Putamen (tissue), 1 donor: ENCODE results near the gene SRGAP2C.
"Not testable (repeated sequence)": the region's sequence is repeated elsewhere in the genome, so short reads cannot be mapped to it uniquely, and the experiment has no call there.

Experiments
- DNase-seq: peaks from one replicate; pipeline ENCODE4 v3.0.0-alpha.2; 2016; ENCODE audit warnings: low spot score

Gene SRGAP2C

DNA sequence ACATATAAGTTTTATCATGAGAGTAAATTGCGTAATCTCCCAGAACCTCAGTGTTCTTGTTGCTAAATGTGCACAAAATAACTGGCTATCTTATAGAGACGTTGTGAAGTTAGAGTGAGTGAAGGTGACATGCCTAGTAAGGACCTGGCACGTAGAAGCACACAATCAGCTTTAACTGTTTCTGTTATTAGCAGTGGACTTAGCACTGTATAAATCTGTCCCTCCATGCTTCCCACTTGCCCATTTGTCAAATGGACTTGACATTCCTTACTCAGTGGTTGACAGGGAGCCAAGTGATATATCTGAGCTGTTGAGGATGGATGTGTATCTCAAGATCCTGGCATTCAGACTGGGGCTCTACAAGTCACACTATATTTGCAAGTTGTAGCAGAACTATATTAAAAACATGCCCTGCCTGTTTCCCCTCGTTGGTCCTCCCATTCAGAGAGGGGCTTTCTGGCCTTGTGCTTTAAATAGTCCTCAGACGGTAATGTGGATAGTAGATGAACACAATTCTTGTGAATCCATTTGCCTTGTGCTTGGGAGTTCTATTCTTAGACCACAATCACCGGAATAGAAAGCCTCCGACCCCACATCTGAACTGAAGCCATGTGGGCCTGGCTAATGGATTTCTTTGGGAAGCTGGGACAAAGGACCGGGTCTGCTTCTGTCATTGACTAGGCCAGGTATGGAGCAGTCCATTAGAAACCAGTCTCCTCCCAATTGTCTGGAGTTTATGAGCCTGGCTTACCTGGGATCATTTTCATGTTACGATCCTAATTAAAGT, 43.0 kb downstream of the SRGAP2C start:
- not testable (repeated sequence) for DNase-seq

DNA sequence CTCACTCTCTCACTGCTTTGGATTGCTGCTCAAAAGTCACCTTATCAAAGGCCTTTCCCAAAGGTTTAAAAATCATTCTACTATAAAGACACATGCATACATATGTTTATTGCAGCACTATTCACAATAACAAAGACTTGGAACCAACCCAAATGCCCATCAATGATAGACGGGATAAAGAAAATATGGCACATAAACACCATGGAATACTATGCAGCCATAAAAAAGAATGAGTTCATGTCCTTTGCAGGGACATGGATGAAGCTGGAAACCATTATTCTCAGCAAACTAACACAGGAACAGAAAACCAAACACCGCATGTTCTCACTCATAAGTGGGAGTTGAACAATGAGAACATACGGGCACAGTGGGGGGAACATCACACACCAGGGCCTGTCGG, 45.9 kb downstream of the SRGAP2C start:
- DNase-seq = not testable (repeated sequence)

DNA sequence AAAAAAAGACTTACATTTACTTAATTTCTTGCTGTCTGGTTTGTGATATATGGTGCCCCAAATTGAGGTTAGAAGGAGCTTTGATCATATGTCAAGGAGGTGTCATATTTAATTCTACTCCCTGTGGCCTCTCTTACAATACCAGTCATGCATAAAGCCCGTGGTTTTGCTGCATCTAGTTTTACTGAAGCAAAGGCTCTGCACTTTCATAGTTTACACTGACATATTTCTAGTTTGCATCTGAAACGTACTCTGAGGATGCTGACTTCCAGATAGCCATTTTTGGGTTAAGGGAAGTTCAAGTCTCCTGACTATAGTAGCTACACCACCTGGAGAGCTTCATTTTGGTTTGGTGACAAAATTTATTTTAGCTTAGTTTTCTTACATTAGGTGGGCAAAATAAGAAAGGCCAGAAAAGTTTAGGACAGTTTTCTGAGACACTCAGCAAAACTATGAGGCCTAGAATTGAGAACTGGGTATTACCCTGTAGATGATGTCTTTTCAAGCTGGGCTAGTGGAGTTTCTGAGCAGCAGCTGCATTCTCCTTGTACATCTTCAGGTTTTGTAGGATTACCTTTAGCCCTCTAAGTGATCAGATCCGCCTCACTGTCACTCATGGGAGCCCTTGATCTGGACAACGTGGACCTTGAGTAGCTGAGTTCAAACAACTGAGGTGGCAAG, 47.8 kb downstream of the SRGAP2C start:
- DNase-seq = not testable (repeated sequence)

DNA sequence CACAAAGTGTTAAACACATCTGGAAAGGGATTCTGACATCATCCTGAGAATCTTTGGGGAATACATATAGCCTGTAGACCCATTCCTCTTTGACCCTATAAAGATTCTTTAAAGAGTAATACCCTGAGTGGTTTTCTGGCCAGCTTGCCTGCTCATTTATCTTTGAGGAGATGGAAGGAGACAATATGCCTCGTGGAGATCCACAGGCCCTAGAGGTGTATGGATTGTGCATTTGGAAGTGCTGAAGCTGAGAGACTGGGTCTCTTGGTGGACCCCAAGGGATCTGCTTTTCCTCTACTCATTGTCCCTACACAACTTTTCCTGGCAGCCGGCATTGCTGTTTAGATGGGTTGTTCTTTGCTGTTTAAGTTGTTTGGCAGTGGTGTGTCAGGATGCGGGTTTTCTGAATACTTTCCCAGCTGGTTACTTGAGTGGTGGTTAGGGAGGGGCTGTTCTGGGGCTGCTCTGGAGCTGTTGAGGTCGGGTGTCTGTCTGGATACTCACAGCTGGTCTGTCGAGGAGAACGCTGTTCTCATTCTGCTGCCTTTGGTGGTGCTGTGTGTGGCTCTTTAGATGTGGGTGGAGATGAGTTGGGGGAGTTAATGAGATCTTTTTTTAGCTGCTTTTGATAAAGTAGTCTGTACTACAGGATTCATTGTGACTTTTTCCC, 49.5 kb downstream of the SRGAP2C start:
- not testable (repeated sequence) for DNase-seq

DNA sequence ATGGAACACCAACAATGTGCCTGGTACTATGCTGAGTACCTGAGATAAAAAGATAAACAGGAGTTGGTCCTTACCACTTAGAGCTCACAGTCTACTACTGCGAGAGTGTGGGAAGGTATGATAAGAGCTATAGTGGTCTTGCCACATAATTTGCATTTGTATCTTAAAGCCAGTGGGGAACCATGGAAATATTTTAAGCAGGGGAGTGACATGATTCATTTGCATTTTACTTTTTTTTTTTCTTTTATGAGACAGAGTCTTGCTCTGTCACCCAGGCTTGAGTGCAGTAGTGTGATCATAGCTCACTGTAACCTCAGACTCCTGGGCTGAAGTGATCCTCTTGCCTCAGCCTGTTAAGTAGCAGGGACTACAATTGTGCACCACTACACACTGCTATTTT, 53.6 kb downstream of the SRGAP2C start:
- not testable (repeated sequence) for DNase-seq

DNA sequence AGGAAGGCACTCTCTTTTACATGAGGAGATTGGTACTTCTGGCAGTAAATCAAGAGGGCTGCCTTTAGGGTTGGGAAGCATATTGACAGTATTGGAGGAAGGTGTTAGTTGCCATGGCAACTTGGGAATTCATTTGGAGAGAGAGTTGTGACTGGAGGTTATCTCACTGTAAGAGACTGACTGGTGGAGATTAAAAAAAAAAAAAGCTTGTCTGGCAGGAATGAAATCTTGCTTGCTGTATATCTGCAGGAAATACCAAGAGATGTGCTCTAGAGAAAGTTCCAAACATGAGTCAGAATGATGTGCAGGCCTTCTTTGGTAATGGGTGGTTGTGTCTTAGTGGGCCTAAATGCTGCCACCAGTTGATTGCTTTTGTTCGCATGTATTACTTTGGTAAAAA, 59.1 kb downstream of the SRGAP2C start:
- not testable (repeated sequence) for DNase-seq

DNA sequence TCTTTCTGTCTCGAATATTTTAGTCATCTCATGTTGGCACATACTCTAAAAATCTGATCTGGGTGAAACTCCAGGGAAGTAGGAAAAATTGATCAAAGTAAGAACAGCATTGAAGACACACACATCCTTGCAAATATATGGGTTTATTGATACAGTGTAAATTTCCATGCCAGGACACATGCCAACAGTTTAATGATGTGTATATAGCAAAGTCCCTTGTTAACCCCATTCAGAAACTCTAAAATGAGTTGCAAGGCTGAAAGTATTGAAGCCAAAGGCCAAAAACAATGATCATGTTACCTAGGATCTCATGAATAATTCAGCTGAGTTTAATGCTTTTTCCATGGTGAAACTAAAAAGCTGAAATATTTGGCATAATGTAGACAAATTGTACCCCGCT, 61.6 kb downstream of the SRGAP2C start:
- not testable (repeated sequence) for DNase-seq

DNA sequence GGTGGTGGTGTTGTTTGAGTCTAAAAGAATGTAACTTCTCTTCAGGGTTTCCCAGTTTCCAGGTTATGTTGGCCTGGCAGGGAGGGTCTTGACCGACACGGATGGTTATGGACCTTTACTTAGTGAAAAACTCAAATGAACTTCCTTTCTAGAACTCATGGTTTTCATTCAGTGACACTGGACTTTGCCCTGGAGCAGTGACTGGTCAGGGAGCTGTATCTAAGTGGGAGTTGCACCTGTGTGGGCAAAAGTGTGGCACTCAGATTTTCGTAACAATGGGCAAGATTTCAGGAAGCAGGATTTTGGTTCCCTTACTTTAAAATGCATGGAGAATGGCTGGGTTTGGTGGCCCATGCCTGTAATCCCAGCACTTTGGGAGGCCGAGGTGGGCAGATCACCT, 67.9 kb downstream of the SRGAP2C start:
- not testable (repeated sequence) for DNase-seq

DNA sequence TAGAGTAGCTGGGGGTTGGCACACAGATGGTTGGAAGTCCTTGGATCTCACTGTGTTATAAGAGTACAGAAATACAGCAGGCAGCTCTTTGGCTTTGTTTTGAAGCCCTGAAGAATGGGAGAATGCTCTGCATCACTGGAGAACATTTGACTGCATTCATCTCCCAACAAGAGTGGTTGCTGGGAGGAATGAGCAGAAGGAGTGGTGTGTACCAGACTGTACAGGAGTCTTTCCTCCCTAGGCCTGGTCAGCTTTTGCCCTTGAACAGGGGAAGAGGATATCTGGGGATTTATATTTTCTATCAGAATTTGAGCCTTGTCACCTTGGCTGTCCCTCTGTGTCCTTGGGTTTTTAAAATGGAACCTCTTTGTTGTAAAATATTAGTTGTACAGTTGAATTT, 69.8 kb downstream of the SRGAP2C start:
- DNase-seq = not testable (repeated sequence)

DNA sequence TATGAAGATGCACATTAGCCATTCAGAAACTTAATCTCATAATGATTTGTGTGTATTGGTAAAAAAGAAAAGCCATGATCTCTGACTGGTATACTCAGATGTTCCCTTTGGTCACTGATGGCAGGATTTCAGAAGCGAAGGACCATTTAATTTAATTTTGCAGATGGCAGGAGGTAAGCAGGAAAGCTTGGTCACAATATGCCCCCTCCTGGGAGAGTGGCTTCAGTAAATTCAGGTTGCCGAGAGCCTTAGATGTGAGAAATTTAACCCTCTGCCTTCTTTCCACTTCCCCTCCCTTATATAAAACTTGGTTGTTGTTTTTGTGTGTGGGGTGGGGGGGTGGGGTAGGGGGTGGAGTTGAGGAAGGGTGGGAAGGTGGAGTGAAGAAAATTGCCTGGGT, 72.9 kb downstream of the SRGAP2C start:
- not testable (repeated sequence) for DNase-seq

DNA sequence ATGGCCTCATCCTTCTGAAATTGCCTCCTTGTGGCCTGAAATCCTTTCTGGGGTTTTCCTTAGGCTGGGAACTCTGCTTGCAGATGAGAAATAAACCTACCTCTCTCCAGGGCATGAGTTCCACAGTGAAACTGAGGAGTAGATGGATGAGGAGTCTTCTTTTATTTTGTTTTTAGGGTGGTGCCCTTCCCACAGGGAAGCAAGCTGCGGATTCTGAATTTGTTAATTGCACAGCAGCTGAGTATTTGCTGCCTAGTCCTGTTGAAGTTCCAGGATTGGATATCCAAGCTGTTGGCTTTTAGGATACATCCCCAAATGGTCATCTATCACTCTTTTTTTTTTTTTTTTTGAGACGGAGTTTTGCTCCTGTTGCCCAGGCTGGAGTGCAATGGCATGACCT, 73.4 kb downstream of the SRGAP2C start:
- not testable (repeated sequence) for DNase-seq

DNA sequence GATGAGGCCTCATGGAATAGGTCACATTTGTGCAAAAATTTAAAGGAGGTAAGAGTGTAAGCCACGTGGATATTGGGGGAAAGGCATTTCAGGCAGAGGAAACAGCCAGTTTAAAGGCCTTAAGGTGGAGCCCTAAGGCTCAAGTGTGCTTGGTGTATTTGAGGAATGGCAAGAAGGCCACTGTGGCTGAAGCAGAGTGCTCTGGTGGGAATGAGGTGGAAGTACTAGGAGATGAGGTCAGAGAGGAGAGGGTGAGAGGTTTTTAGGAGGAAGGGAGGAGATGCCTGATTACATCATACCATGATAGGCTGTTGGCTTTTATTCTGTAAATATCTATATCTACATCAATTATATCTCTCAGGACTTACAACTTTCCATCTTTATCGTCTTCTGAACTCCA, 75.4 kb downstream of the SRGAP2C start:
- not testable (repeated sequence) for DNase-seq

DNA sequence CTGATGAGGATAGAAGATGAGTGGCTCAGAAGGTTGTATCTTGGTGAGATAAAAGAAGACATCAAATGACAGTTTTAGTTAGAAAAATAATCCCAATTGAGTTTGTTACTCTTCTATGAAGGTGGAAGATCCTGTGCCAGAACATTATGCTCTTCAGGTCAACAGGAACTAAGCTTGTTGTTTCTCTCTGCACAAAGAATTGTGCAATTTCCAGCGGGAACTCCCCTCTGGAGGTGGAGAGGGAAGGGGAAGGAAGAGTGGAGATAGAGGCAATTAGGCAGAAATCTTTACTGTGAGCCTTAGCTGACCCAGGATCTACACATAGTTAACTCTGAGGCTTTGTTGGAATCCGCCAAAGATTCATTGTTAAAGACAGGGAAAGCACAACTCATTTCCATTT, 77.4 kb downstream of the SRGAP2C start:
- not testable (repeated sequence) for DNase-seq

DNA sequence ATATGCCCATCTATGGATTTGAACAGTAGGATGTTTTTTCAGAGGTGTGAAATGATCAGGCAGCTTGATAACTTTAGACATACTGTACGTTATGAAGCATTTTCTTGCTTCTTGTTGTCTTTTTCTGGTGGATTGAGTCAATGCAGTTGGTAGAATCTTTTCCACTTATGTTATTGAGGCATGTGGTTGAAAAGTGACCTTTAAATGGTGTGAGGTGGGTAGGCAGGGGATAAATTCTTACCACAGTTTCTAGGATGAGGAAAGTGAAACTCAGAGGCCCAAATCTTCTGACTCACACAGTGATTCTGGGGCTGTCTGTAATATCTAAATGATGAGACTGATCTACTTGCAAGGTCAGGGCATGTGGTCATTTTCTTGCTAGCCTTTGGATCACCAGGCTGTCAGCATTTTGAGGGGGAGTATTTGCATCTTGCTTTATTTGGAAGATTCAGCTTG, 79.0 kb downstream of the SRGAP2C start:
- not testable (repeated sequence) for DNase-seq

DNA sequence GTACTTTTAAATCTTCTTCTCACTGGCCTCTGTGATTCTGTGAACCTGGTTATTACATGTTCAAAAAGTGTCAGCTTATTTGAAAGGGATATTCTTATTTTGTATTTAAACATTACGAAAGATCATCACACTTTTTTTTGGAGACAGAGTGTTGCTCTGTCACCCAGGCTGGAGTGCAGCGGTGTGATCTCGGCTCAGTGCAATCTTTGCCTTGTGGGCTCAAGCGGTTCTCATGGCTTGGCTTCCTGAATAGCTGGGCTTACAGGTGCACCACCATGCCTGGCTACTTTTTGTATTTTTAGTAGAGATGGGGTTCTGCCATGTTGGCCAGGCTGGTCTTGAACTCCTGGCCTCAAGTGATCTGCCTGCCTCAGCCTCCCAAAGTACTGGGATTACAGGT, 82.3 kb downstream of the SRGAP2C start:
- DNase-seq = not testable (repeated sequence)

DNA sequence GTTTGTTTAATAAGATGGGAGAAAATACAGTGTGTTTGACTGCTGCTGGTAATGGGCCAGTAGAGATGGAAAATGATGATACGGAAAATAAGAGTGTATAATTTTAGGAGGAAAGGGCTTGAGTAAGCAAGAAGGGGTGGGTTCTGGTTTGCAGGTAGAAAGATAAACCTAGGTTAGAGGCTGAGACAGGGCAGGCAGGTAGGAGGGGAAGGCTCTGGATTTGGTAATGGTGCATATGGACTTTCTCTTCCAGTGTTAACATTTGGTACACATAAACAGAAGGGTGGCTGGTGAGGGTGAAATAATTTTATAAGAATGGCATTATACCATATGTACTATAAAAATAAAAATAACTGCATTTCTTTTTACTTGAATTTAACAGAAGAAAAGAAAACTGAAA, 84.5 kb downstream of the SRGAP2C start:
- not testable (repeated sequence) for DNase-seq

DNA sequence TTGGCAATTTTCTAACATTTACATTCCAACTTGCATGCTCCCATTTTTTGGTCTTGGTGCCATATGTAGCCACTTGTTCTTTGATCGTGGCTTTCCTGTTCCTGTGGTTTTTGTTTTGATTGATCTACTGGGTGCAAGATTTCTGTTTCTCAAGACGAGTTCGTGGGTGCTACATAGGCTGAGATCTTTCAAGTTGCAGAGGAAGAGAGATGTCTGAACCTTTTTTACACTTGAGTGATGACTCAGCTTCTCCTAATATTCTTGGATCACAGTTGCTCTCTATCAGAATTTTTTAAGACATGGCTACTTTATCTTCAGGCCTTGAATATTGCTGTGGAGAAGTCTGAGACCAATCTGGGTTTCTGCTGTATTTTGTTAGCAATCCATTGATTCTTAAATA, 85.2 kb downstream of the SRGAP2C start:
- DNase-seq = not testable (repeated sequence)

DNA sequence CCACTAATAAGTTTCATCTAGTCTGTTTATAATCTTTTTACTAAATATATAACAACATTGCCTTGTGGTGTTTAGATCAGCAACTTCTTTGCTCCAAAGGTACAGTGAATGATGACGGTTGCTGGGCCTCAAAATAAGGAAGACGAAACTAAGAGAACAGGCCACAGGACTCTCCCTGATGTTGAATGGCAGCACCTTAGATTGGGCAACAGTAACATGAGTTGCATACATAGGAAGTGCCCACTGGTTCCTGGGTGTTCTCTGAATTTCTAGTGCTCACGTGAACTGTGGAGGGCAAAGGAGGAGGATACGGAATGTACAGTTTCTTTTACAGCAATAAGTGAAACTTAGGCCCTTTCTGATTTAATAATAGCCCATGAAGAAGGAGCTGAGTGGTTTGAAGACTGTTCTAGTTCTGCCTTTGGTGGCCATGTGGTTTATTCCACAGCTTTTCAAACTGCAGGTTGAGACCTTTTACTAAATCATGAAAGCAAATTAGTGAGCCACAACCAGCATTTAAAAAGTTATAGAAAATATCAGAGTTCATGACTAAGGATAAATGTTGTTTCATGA, 86.5 kb downstream of the SRGAP2C start:
- not testable (repeated sequence) for DNase-seq

DNA sequence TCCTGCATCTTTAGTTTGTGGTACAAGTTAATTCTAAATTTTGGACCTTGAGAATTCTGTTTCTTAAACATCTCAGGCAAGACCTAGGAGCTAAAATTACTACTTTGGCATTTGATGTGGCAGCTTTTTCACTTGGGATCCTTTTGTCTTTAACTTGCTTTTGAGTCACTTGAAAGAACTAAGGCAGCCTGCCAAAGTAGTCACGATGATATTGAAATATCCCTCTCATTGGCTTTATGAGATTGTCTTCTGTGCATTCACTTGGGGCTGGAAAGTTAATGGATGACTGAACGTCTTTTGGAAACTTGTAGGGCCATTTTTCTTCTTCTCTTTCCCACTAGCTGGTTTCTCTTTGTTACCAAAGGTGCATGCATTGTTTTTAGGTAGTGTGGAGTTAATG, 90.7 kb downstream of the SRGAP2C start:
- DNase-seq = not testable (repeated sequence)

DNA sequence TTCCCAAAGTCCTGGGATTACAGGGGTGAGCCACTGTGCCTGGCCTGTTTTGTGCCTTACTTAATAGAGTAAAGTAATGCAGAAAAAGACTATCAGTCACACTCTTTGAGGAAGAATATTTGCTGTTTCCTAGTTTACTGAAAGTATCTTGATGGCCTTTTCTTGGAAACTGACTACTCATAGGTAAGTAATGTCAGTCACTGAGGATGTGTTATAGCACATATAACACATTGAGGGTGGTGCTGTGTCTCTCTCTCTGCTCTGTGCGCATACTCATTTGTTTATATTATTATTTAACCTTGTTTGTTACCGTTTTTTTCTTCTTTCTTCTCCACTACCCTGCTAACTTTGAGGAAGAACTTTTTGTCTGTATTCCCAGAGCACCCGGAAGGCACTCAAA, 93.4 kb downstream of the SRGAP2C start:
- not testable (repeated sequence) for DNase-seq

DNA sequence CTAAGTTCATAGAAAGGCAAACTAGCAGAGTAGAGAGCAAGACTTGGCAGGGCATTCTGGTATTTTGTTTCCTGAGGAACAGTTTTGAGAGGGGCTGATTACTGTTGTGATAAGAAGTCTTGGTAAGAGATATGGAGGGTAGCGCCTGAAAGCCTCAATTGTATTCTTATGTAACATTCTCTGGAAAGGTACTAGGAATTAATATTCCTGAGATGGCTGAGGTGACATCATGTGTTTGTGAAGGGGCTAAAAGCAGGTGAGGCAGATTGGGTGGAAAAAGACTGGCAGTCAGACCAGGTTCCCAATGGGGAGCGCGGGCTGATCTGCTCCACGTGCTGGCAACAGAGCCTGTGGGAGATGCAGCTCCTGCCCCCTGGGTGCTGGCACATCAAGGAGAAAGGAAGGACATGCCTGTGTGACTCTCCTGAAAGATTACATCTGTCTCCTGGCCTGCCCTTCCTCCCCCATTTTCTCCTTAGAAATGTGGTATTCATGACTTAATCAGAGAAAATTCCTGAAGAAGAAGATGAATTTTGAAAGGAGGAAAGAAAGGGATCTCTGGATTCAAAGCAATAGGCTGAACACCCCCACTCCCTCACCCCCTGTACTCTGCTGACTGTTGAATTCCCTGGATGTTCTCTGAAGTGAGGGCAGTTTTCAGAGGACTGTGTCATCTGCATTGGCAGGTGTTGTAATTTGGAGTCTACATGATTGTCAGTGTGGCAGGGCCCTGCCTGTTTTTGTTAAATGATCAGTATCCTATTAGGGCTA, 94.2 kb downstream of the SRGAP2C start:
- not testable (repeated sequence) for DNase-seq

DNA sequence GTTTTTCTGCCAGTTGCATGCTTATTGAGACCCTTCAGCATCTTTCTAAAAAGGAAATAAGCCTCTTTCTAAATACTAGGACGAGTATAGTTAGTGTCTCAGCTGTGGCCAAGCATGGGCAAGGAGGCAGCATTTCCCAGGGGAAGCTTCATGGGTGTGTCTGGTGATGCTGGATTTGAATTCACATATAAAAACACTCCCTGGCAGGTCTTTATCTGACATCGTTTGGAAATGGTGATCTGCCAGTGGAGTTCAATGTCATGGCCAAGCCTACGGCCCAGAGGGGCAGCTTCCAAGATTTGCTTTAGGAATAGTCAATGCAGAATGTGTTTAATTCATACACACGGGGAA, 94.7 kb downstream of the SRGAP2C start:
- DNase-seq = not testable (repeated sequence)
